Kidney (tissue), 14 donors: ENCODE measurements around the gene CRCP. TPM values are rescaled to one million over a fixed set of nuclear protein-coding genes. Genes with fewer than 3 reads are reported as not detected.

ENCODE experiments used
- DNase-seq, 5 donors: peaks; one replicate each; pipeline ENCODE4 v3.0.0-alpha.2; 2013 to 2020
- FAIRE-seq: peaks from 2 replicates; lab custom pipeline; 2012; peaks lifted over from hg19 to GRCh38; lab: Jason Lieb, UNC
- H3K27ac ChIP-seq, 2 donors: one replicate each; pipeline ENCODE4 v1.7.0; 2013; ENCODE audit warnings: low read depth in 2 of 2, low read length in 2 of 2, inconsistent platforms in 1 of 2
- H3K27me3 ChIP-seq: one replicate; pipeline ENCODE4 v1.7.1; 2013; ENCODE audit warnings: low read length, inconsistent platforms; ENCODE audit not compliant: control insufficient read depth, insufficient read depth
- H3K36me3 ChIP-seq, 3 donors: one replicate each; pipeline versions ENCODE4 v1.7.0 to v1.7.1; 2013; ENCODE audit warnings: low read length in 3 of 3, control low read depth in 1 of 3, inconsistent platforms in 1 of 3; ENCODE audit not compliant: insufficient read depth in 3 of 3, control insufficient read depth in 2 of 3
- H3K4me1 ChIP-seq, 3 donors: one replicate each; pipeline versions ENCODE4 v1.7.0 to v1.7.1; 2013; ENCODE audit warnings: low read length in 3 of 3, inconsistent platforms in 1 of 3, low read depth in 1 of 3; ENCODE audit not compliant: control insufficient read depth in 2 of 3, insufficient read depth in 2 of 3
- H3K4me3 ChIP-seq, 3 donors: one replicate each; pipeline versions ENCODE4 v1.7.0 to v1.8.1; 2013; ENCODE audit warnings: low read length in 3 of 3, control low read depth in 1 of 3, inconsistent platforms in 1 of 3
- H3K9ac ChIP-seq, 3 donors: one replicate each; pipeline versions ENCODE4 v1.7.0 to v1.7.1; 2013; ENCODE audit warnings: low read length in 3 of 3, control low read depth in 1 of 3, inconsistent platforms in 1 of 3
- H3K9me3 ChIP-seq, 3 donors: one replicate each; pipeline versions ENCODE4 v1.7.0 to v1.7.1; 2013; ENCODE audit warnings: low read length in 3 of 3, control low read depth in 1 of 3, inconsistent platforms in 1 of 3; ENCODE audit not compliant: control insufficient read depth in 2 of 3, insufficient read depth in 1 of 3
- CTCF ChIP-seq: IDR thresholded peaks from 3 replicates; pipeline ENCODE4 v1.5.1; 2012; ENCODE audit warnings: mild to moderate bottlenecking, moderate library complexity, borderline replicate concordance; ENCODE audit not compliant: insufficient read depth; ENCODE audit errors: extremely low read depth
- intact Hi-C: fragments of 100-400 bp; cut with DNase I; formaldehyde crosslinking; loops from one replicate; pipeline ENCODE4 v1.11.1; 2022
- polyA plus RNA-seq: library from polyadenylated mRNA; stranded (reverse); fragments of 350-450 nt; fragmentation: Illumina TruSeq; extraction: RNeasy Lipid Tissue Mini Kit (QIAGEN cat#74804); gene quantifications from one replicate; pipeline ENCODE4 v1.2.3, GENCODE V29; 2014; ENCODE audit warnings: low read depth, low replicate concordance; ENCODE audit not compliant: insufficient read depth
- total RNA-seq: library from RNA; stranded (reverse); fragmentation: NEBNext Ultra II Directional; extraction: Animal tissue kit (Norgen Biotek cat#: 25700); gene quantifications from one replicate; pipeline ENCODE4 v1.2.1, GENCODE V29; 2021
- donor health status: control.
- donor health status: control.
- donor health status: control.
- donor health status: control.
- donor health status: control.
- donor health status: DM: yes; HTN: yes; CAD: no.
- donor health status: Normal renal cell carcinoma (clear cell type).

Gene CRCP
- total and polyA plus RNA-seq, 2 donors from 2014 or later, result 16.8 to 35.8 TPM

- intact Hi-C loops, result no loop called here
- H3K36me3 ChIP-seq, result no peaks in the 10 kb centered on the region
- no peaks in the 10 kb centered on the region for H3K27me3 ChIP-seq
- TF ChIP-seq CTCF, result no peak
- H3K4me3 ChIP-seq, result no peak overlapping the region
- H3K27ac ChIP-seq, result no peak overlapping the region
- H3K9ac ChIP-seq, result no peak overlapping the region
- H3K9me3 ChIP-seq, result no peaks in the 10 kb centered on the region
- FAIRE-seq, result no peak
- DNase-seq, result no peak
- H3K4me1 ChIP-seq, result no peaks in the 10 kb centered on the region
Observed at GRCh38 chr7:66185680-66186187, 71.1 kb downstream of the CRCP start.

- FAIRE-seq (no peak), DNase-seq (no peak)
- intact Hi-C loops, result no loop called here
- TF ChIP-seq CTCF, result no peak
- Histone ChIP-seq H3K9me3 (no peaks in the 10 kb centered on the region), H3K9ac (no peak overlapping the region), H3K27ac (no peak overlapping the region), H3K27me3 (no peaks in the 10 kb centered on the region), H3K36me3 (no peaks in the 10 kb centered on the region), H3K4me3 (no peak overlapping the region), H3K4me1 (no peaks in the 10 kb centered on the region)
Observed at GRCh38 chr7:66186991-66187390, 72.3 kb downstream of the CRCP start.

GRCh38 chr7:66187905-66188304 lies 73.3 kb downstream of the CRCP start:
- TF ChIP-seq CTCF, result no peak
- no peaks in the 10 kb centered on the region for H3K27me3 ChIP-seq
- H3K9ac ChIP-seq, result no peak overlapping the region
- no peaks in the 10 kb centered on the region for H3K36me3 ChIP-seq
- H3K27ac ChIP-seq, result no peak overlapping the region
- H3K4me1 ChIP-seq, result no peaks in the 10 kb centered on the region
- no peak overlapping the region for H3K4me3 ChIP-seq
- FAIRE-seq (no peak), DNase-seq (peak in 1 of 5 donors; percentile 8)
- intact Hi-C loops, result no loop called here
- H3K9me3 ChIP-seq, result no peaks in the 10 kb centered on the region

GRCh38 chr7:66188645-66189044 lies 74.0 kb downstream of the CRCP start:
- Histone ChIP-seq H3K27me3 (no peaks in the 10 kb centered on the region), H3K4me3 (no peak overlapping the region), H3K27ac (no peak overlapping the region), H3K9me3 (no peaks in the 10 kb centered on the region), H3K4me1 (no peaks in the 10 kb centered on the region), H3K36me3 (no peaks in the 10 kb centered on the region), H3K9ac (no peak overlapping the region)
- DNase-seq, result no peak
- no peak for TF ChIP-seq CTCF
- intact Hi-C loops, result no loop called here
- FAIRE-seq, result no peak
